ENCODE results near the gene TSSC4.
"Not testable (repeated sequence)": the region's sequence is repeated elsewhere in the genome, so short reads cannot be mapped to it uniquely, and the experiment has no call there.

The TSSC4 gene

GRCh38 chr11:2400069-2400761 lies at the start of gene TSSC4:
Gene TSSC4, plus strand, starts transcription at chr11:2400750. Its CDS starts 1,884 bp downstream, at chr11:2402634.
- Mint-ChIP-seq H3K4me3 (peak within 1 kb of the TSS; percentile 92), H3K27me3 (ENCODE audit: low read depth, poor library complexity) (no peaks in the 10 kb centered on the region)

GRCh38 chr11:2351701-2352100 lies 48.8 kb upstream of the TSSC4 start:
- DNase-seq: no peak
- H3K4me3 Mint-ChIP-seq: no peak overlapping the region
- no peaks in the 10 kb centered on the region for H3K36me3 Mint-ChIP-seq (ENCODE audit: low read depth)
- TF ChIP-seq CTCF (IDR thresholded peaks at IDR 0.05): no peak
- no peaks in the 10 kb centered on the region for H3K4me1 Mint-ChIP-seq
- no peak overlapping the region for H3K27ac Mint-ChIP-seq
- H3K9me3 Mint-ChIP-seq: peaks cover 49% of the 10 kb centered on the region
- H3K27me3 Mint-ChIP-seq (ENCODE audit: low read depth, poor library complexity): peaks cover 51% of the 10 kb centered on the region

More at GRCh38 chr11:2400069-2400761, at the start of gene TSSC4:
- TF ChIP-seq CTCF (IDR thresholded peaks at IDR 0.05): peak; percentile 97
- Mint-ChIP-seq H3K4me1 (peaks cover 33% of the 10 kb centered on the region), H3K27ac (peak within 1 kb of the TSS; percentile 93), H3K36me3 (ENCODE audit: low read depth) (peaks cover 11% of the 10 kb centered on the region), H3K9me3 (no peaks in the 10 kb centered on the region)
- peak; percentile 99 for DNase-seq

- no peak overlapping the region for H3K4me3 Mint-ChIP-seq
- H3K27ac Mint-ChIP-seq: no peak overlapping the region
- peaks cover 43% of the 10 kb centered on the region for H3K9me3 Mint-ChIP-seq
- H3K4me1 Mint-ChIP-seq: no peaks in the 10 kb centered on the region
- TF ChIP-seq CTCF (IDR thresholded peaks at IDR 0.05): no peak
- H3K36me3 Mint-ChIP-seq (ENCODE audit: low read depth): no peaks in the 10 kb centered on the region
- H3K27me3 Mint-ChIP-seq (ENCODE audit: low read depth, poor library complexity): peaks cover 45% of the 10 kb centered on the region
- DNase-seq: no peak
Measured at GRCh38 chr11:2352420-2352819, 48.1 kb upstream of the TSSC4 start.

- Mint-ChIP-seq H3K9me3 (peaks cover 23% of the 10 kb centered on the region), H3K4me3 (no peak overlapping the region), H3K36me3 (ENCODE audit: low read depth) (no peaks in the 10 kb centered on the region), H3K4me1 (no peaks in the 10 kb centered on the region), H3K27me3 (ENCODE audit: low read depth, poor library complexity) (peaks cover 39% of the 10 kb centered on the region), H3K27ac (no peak overlapping the region)
- DNase-seq: no peak
- no peak for TF ChIP-seq CTCF (IDR thresholded peaks at IDR 0.05)
Measured at GRCh38 chr11:2355000-2355644, 45.4 kb upstream of the TSSC4 start.

GRCh38 chr11:2357246-2357645 lies 43.3 kb upstream of the TSSC4 start:
- TF ChIP-seq CTCF (IDR thresholded peaks at IDR 0.05): no peak
- peaks cover 15% of the 10 kb centered on the region for H3K9me3 Mint-ChIP-seq
- no peaks in the 10 kb centered on the region for H3K4me1 Mint-ChIP-seq
- H3K27me3 Mint-ChIP-seq (ENCODE audit: low read depth, poor library complexity): peaks cover 26% of the 10 kb centered on the region
- no peak overlapping the region for H3K4me3 Mint-ChIP-seq
- H3K36me3 Mint-ChIP-seq (ENCODE audit: low read depth): no peaks in the 10 kb centered on the region
- H3K27ac Mint-ChIP-seq: no peak overlapping the region
- DNase-seq: no peak

GRCh38 chr11:2357651-2358050 lies 42.9 kb upstream of the TSSC4 start:
- peaks cover 22% of the 10 kb centered on the region for H3K27me3 Mint-ChIP-seq (ENCODE audit: low read depth, poor library complexity)
- DNase-seq; H3K4me1 Mint-ChIP-seq; H3K36me3 Mint-ChIP-seq (ENCODE audit: low read depth); H3K27ac Mint-ChIP-seq; H3K4me3 Mint-ChIP-seq: not testable (repeated sequence)
- H3K9me3 Mint-ChIP-seq: peaks cover 15% of the 10 kb centered on the region

Data from nephron progenitor cell (in vitro differentiated cells).